C4-2B (cell line): ENCODE data around the gene ADGRD2.

Experiments used
- CTCF ChIP-seq: fragments of 450-650 bp; conservative IDR thresholded peaks from 2 replicates; pipeline ENCODE4 v1.5.1; 2017; ENCODE audit warnings: mild to moderate bottlenecking
- ZFX ChIP-seq: fragments of 450-650 bp; IDR thresholded peaks from 2 replicates; pipeline ENCODE4 v1.6.1; 2017

DNA sequence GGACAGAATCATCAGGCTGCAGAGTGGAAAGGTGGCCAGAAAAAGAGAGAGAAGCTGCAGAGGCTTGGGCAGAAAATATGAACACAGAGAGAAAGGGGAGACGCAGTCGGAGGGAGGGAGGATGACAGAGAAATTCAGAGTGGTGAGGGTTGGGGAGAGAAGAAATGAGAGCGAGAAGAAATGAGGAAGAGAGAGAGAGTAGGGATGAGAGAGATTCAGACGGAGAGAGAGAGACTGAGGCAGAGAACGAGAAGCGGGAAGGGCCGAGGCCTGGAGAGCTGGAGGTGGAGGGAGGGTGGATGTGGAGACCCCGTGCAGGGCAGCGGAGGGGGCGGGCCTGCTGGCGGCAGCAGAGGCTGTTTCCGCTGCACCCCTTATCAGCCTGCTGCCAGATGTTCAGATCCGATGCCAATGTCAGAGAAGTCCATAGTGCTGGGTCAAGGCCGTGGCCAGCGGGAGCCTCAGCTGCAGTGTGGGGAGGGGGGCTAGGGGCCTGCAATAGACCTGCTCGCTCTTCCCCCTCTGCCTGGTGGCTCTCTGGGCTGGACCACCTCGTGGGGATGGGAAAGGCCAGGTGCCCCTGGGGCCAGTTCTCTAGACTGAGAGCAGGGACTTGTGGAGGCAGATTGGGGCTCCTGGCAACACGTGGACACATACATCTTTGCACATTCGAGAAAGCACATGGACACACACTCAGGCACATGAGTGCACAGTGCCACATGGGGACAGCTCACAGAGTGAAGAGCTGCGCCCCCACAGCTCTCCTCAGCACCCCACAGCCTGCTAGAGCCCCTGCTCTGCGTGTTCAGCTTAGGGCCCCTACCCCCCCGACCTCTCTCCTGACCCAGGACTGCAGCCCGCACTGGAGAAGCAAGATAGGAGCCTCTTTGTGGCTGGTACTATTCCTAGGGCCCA lies 61.9 kb downstream of the ADGRD2 start:
- TF ChIP-seq CTCF (no peak), ZFX (no peak)
